ENCODE measurements around the gene TGFBR1.

Gene TGFBR1

DNA sequence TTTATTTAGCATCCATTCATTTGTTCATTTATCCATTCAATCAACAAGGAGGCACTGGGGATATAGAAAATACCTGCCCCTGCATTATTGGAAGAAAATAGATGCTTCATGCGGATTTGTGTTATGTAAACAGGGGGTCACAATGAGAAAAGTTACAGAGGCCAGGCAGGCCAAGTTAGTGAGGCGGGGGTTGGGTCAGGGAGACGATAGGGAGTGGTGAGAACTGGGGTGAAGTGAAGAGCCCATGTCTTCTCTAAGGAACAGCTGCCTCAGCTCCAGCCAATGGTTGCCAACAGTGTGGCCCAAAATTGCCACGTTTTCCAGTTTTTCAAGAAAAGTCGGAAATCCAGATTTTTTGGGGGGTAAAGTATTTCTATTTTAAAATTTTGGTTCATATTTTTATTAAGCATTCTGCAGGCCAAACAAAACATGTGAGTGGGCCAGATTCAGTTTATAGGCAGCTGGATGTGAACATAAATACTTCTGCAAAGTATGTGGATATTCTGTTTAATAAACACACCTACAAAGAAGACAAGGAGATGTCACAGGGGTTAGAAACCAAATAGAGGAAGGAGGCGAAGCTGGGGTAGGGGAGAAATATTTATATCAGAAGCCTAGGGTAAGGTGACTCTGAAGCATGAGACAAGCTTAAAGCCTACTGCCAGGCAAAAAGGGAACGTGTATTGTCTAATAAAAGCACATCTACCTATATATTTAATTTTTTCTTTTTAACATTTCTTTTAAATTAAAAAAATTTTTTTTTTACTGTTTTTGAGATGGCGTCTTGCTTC, 72.9 kb downstream of the TGFBR1 start:
- TF ChIP-seq, protein P1, sequence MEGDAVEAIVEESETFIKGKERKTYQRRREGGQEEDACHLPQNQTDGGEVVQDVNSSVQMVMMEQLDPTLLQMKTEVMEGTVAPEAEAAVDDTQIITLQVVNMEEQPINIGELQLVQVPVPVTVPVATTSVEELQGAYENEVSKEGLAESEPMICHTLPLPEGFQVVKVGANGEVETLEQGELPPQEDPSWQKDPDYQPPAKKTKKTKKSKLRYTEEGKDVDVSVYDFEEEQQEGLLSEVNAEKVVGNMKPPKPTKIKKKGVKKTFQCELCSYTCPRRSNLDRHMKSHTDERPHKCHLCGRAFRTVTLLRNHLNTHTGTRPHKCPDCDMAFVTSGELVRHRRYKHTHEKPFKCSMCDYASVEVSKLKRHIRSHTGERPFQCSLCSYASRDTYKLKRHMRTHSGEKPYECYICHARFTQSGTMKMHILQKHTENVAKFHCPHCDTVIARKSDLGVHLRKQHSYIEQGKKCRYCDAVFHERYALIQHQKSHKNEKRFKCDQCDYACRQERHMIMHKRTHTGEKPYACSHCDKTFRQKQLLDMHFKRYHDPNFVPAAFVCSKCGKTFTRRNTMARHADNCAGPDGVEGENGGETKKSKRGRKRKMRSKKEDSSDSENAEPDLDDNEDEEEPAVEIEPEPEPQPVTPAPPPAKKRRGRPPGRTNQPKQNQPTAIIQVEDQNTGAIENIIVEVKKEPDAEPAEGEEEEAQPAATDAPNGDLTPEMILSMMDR (IDR thresholded peaks at IDR 0.05; ENCODE audit: insufficient read depth, low read depth, low read length, missing control alignments) = no peak
- DNase-seq (ENCODE audit: low read depth) = no peak
- H3K4me3 ChIP-seq (ENCODE audit: low read depth, low read length) = no peak overlapping the region

DNA sequence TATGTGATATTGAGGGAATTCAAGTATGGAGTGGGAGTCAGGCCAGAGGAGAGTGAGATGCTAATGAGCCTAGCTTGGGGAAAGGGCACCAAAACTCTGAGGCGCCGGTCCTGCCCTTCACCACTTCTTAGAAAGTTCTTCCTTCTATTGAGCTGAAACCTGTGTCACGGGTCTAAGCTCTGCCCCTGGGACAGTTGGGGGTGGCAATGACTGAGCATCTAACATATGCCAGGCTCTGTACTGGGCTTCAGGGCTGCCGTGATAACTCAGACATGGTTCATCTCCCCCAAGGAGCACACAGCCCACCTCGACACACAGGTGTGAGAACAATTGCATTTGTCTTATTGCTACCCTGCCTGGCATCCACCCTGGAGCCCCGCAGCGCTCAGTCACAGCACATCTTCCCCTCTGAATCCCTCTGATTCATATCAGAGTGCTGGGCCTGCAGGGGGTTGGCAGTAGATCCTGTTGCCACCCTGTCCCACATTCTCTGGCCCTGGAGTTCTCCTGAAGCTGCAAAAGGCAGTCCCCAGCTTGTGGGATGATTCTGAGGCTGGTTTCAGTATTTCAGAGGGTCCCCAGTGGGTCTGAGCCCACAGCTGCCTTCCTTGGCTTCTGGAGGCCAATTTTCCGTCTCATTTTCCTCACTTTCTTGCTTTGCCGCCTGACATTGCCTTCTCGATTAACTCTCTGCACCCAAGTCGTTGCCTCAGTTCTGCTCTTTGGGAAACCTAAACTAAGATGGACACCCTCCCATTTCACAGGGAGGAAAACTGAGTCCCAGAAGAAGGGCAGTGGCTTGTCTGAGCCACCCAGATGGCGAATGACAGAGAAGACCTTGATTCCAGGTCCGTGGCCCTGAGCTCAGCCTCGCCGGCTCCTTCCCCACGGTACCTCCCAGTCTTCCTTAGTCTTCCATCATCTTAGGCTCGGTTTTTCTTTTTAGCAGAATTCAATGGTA, 74.3 kb downstream of the TGFBR1 start:
- TF ChIP-seq, protein P1 (IDR thresholded peaks at IDR 0.05; ENCODE audit: insufficient read depth, low read depth, low read length, missing control alignments) = no peak
- H3K4me3 ChIP-seq (ENCODE audit: low read depth, low read length) = no peak overlapping the region
- DNase-seq (ENCODE audit: low read depth) = no peak

DNA sequence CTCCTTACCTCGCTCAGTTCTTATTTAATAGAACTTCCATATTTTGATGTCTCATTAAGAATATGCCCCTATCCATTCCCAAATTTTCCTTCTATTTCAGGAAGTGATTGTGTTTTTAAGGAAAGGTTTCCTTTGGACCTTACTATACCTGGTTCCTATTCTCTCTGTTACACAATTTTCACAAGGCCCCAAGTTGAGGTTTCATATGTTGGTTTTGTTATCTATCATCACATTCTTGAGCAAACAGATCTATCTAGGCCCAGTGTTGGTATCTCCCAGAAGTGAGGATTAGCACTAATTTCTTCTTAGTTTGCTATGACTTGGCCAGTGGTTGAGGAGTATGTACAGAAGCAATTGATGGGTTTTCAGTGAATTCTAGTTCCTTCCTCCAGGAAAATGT, 75.3 kb downstream of the TGFBR1 start:
- peak; percentile 77 for DNase-seq (ENCODE audit: low read depth)
- TF ChIP-seq, protein P1 (IDR thresholded peaks at IDR 0.05; ENCODE audit: insufficient read depth, low read depth, low read length, missing control alignments) = no peak
- H3K4me3 ChIP-seq (ENCODE audit: low read depth, low read length) = no peak overlapping the region

DNA sequence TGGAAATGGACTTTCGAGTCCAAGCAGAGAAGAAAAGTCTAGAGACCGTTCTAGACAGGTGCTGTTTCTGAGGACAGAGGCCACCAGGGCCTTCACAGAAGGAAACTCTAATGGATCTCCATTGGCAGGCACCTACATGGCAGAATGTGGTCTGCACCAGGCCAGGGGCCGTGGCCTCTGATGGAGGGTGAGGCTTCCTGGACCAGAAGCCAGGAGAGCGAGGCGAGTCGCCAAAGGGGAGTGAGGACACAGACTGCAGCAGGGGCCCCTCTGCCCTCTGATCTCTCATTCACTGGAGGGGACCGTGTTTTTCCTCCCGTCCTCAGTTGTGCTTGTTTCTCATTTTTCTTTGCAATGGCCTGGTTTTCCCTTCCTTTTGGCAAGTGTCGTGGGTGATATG, 75.7 kb downstream of the TGFBR1 start:
- TF ChIP-seq, protein P1 (IDR thresholded peaks at IDR 0.05; ENCODE audit: insufficient read depth, low read depth, low read length, missing control alignments) = no peak
- no peak overlapping the region for H3K4me3 ChIP-seq (ENCODE audit: low read depth, low read length)
- DNase-seq (ENCODE audit: low read depth) = no peak

DNA sequence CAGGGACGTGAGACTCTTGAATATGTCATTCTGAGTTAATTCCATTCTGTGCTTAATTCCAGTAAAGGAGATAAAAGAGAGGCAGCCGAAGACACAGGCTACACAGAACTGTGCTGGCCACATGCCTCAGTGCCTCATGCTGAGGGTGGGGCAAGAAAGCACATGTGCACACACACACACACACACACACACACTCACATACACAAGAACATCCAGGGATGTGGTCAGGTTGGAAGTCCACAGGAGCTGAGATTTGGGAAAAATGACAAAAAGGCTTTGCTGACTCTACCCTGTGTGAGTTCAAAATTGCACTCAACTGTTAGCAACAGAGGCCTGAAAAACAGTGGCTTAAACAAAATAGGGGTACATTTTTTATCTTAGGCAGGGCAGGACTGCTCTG, 76.3 kb downstream of the TGFBR1 start:
- TF ChIP-seq, protein P1 (IDR thresholded peaks at IDR 0.05; ENCODE audit: insufficient read depth, low read depth, low read length, missing control alignments) = no peak
- H3K4me3 ChIP-seq (ENCODE audit: low read depth, low read length) = no peak overlapping the region
- peak; percentile 34 for DNase-seq (ENCODE audit: low read depth)

DNA sequence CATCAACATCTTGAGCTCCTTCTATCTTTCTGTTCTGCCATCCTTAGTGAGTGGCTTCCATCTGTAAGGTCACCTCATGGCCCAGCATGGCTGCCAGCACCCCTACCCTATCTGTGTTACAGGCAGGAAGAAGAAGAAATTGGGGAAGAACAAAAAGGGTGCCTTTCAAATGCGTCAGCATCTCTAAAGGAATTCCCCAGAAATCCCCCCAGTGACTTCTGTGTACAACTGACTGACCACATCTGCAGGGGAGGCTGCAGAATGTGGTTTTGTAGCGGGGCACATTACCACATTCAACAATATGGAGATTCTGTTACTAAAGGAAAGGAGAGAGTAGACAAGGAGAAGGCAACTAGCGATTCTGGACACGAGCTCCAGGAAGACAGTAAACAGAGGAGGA, 76.7 kb downstream of the TGFBR1 start:
- DNase-seq (ENCODE audit: low read depth) = peak; percentile 86
- no peak overlapping the region for H3K4me3 ChIP-seq (ENCODE audit: low read depth, low read length)
- TF ChIP-seq, protein P1 (IDR thresholded peaks at IDR 0.05; ENCODE audit: insufficient read depth, low read depth, low read length, missing control alignments) = no peak
